Upper lobe of left lung (tissue), 4 donors: ENCODE measurements around the gene ENTR1.

Source experiments
- CTCF ChIP-seq, 6 experiments: fragments of 450-650 bp in 4 of 6; fragments of 200-600 bp in 2 of 6; sonication (generic) in 2 of 6; IDR thresholded peaks; one replicate each; pipeline ENCODE4 v1.5.1; 2016 to 2019; ENCODE audit warnings: antibody characterized with exemption in 6 of 6
- EP300 ChIP-seq, 4 donors: sonication (generic); formaldehyde crosslinking; IDR thresholded peaks; one replicate each; pipeline ENCODE4 v1.5.1; 2017; ENCODE audit warnings: antibody characterized with exemption in 4 of 4, control low read depth in 2 of 4
- POLR2A ChIP-seq, 4 donors: fragments of 450-650 bp; IDR thresholded peaks; one replicate each; pipeline ENCODE4 v1.5.1; 2016 to 2017; ENCODE audit warnings: antibody characterized with exemption in 4 of 4, mild to moderate bottlenecking in 2 of 4
- POLR2AphosphoS5 ChIP-seq, 2 donors: sonication (generic); formaldehyde crosslinking; IDR thresholded peaks; one replicate each; pipeline ENCODE4 v1.5.1; 2017; ENCODE audit warnings: antibody characterized with exemption in 2 of 2

GRCh38 chr9:136421791-136422190 lies 11.4 kb upstream of the ENTR1 start:
- TF ChIP-seq CTCF (IDR thresholded peaks at IDR 0.05) (no peak), POLR2A (IDR thresholded peaks at IDR 0.05) (no peak), EP300 (IDR thresholded peaks at IDR 0.05) (no peak), POLR2AphosphoS5 (IDR thresholded peaks at IDR 0.05) (no peak)
